AG09309 (cell line): ENCODE results near the gene MUC12.
"Not testable (repeated sequence)": the region's sequence is repeated elsewhere in the genome, so short reads cannot be mapped to it uniquely, and the experiment has no call there.

Source experiments
- DNase-seq: peaks from one replicate; pipeline ENCODE4 v3.0.0-alpha.2; 2010; ENCODE audit warnings: low read depth
- H3K4me3 ChIP-seq: 2 replicates; pipeline ENCODE4 v1.5.1; 2011; ENCODE audit warnings: mild to moderate bottlenecking, low read depth, low read length, moderate library complexity; ENCODE audit not compliant: control insufficient read depth
- TF ChIP-seq, protein P1 (sequence below): IDR thresholded peaks from 2 replicates; pipeline ENCODE4 v1.5.1; 2011; ENCODE audit warnings: mild to moderate bottlenecking, low read depth, low read length, inconsistent platforms; ENCODE audit not compliant: insufficient read depth, control insufficient read depth; ENCODE audit errors: missing control alignments

Gene MUC12, protein sequence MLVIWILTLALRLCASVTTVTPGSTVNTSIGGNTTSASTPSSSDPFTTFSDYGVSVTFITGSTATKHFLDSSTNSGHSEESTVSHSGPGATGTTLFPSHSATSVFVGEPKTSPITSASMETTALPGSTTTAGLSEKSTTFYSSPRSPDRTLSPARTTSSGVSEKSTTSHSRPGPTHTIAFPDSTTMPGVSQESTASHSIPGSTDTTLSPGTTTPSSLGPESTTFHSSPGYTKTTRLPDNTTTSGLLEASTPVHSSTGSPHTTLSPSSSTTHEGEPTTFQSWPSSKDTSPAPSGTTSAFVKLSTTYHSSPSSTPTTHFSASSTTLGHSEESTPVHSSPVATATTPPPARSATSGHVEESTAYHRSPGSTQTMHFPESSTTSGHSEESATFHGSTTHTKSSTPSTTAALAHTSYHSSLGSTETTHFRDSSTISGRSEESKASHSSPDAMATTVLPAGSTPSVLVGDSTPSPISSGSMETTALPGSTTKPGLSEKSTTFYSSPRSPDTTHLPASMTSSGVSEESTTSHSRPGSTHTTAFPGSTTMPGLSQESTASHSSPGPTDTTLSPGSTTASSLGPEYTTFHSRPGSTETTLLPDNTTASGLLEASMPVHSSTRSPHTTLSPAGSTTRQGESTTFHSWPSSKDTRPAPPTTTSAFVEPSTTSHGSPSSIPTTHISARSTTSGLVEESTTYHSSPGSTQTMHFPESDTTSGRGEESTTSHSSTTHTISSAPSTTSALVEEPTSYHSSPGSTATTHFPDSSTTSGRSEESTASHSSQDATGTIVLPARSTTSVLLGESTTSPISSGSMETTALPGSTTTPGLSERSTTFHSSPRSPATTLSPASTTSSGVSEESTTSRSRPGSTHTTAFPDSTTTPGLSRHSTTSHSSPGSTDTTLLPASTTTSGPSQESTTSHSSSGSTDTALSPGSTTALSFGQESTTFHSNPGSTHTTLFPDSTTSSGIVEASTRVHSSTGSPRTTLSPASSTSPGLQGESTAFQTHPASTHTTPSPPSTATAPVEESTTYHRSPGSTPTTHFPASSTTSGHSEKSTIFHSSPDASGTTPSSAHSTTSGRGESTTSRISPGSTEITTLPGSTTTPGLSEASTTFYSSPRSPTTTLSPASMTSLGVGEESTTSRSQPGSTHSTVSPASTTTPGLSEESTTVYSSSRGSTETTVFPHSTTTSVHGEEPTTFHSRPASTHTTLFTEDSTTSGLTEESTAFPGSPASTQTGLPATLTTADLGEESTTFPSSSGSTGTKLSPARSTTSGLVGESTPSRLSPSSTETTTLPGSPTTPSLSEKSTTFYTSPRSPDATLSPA (N-terminal part only)

DNA sequence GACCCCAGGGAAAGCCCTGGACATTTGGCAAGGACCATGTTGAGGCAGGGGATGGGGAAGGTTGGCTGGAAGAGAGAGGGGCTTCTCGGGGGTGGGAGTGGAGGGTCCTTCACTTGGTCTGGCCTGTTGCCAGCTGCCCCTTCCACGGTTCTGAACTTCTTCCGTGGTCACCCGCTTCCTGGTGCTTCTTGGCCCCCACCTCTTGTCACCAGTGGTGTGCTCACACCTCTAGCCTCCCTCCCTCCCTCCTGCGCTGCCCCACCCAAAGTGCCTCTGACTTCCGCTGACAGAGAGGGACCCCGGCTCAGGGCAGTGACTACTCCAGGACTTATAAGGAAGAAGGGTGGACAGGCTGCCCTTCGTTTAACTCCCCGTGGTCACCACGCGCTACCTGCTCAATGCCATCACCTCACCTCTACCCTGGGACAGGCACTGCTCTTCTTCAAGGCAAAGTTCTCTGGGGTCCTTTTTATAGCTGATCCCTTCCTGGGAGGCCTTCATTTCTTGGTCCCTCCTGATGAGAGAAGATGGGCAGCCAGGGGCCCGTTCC is at the start of gene MUC12:
Gene MUC12, plus strand, starts transcription at position 500 of the 550 bp plus-strand sequence. CDS start 58 bp downstream, outside the sequence.
- TF ChIP-seq, protein P1, sequence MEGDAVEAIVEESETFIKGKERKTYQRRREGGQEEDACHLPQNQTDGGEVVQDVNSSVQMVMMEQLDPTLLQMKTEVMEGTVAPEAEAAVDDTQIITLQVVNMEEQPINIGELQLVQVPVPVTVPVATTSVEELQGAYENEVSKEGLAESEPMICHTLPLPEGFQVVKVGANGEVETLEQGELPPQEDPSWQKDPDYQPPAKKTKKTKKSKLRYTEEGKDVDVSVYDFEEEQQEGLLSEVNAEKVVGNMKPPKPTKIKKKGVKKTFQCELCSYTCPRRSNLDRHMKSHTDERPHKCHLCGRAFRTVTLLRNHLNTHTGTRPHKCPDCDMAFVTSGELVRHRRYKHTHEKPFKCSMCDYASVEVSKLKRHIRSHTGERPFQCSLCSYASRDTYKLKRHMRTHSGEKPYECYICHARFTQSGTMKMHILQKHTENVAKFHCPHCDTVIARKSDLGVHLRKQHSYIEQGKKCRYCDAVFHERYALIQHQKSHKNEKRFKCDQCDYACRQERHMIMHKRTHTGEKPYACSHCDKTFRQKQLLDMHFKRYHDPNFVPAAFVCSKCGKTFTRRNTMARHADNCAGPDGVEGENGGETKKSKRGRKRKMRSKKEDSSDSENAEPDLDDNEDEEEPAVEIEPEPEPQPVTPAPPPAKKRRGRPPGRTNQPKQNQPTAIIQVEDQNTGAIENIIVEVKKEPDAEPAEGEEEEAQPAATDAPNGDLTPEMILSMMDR: no peak
- no peak within 1 kb of the TSS for H3K4me3 ChIP-seq
- no peak for DNase-seq

DNA sequence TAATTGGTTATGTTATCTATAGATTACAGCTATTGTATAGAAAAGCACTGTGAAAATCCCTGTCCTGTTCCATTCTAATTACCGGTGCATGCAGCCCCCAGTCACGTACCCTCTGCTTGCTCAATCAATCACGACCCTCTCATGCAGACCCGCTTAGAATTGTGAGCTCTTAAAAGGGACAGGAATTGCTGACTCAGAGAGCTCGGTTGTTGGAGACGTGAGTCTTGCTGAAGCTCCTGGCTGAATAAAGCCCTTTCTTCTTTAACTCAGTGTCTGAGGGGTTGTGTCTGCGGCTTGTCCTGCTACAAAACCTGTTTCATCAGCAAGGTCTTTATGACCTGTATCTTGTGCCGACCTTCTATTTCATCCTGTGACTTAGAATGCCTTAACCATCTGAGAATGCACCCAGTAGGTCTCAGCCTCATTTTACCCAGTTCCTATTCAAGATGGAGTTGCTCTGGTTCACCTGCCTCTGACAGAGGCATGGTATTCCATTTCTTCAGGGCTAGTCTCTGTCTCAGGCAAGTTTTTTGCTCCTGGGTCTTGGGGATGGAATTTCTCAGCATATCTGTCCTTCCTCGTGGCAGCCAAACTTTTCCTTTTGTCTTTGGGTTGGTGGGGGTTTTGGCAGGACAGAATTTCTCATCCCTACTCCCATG is 49.5 kb upstream of the MUC12 start:
- DNase-seq: not testable (repeated sequence)

DNA sequence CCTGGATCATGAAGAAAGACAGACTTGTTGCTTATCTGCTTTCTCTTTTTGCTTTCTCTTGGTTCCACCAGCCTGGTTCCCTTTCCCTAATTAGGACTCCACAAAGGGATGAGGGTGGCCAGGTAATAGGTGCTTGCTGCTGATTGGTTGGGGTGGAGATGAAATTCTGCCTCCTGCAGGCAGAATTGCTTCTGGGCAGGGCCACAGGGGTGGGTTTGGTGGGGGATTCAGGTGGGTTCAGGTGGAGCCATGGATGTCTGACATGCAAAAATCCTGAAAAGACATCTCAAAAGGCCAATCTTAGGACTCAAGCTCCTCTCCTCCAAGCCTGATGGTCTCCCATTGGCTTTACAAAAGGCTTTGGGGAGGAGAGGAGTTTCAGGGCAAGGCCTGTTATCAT is 48.3 kb upstream of the MUC12 start:
- no peak overlapping the region for H3K4me3 ChIP-seq
- TF ChIP-seq, protein P1: no peak
- no peak for DNase-seq

More for the DNA sequence above, 49.5 kb upstream of the MUC12 start:
- not testable (repeated sequence) for H3K4me3 ChIP-seq

DNA sequence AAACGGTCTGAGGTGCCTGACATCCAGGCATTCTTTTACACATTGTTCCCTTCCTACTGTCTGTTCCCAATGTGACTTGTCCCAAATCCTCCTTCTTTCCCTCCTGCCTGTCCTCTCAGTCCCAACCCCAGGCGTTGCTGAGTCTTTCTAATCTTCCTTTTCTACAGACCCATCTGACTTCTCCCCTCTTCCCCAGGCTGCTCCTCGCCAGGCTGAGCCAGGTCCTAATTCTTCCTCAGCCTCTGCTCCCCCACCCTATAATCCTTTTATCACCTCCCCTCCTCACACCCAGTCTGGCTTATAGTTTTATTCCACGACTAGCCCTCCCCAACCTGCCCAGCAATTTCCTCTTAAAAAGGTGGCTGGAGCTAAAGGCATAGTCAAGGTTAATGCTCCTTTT is 45.7 kb upstream of the MUC12 start:
- DNase-seq, H3K4me3 ChIP-seq: not testable (repeated sequence)

DNA sequence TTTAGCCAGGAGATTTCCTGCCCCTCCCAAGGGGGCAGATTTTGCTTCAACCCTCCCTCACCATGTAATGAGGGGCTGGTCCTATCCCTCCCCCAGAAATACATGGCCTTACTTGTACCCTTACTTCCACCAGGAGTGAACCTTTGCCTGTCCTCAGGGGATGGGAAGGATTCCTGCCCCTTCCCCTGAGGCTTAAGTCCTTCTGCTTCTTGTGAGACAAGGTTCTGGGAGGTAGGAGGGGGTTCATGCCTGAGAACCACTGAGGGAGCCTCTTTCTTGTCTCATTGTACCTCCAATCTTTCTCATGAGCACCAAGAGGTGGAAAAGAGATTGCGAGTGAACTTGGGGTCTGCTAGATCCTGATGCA is 39.6 kb upstream of the MUC12 start:
- no peak overlapping the region for H3K4me3 ChIP-seq
- TF ChIP-seq, protein P1: no peak
- DNase-seq: no peak

DNA sequence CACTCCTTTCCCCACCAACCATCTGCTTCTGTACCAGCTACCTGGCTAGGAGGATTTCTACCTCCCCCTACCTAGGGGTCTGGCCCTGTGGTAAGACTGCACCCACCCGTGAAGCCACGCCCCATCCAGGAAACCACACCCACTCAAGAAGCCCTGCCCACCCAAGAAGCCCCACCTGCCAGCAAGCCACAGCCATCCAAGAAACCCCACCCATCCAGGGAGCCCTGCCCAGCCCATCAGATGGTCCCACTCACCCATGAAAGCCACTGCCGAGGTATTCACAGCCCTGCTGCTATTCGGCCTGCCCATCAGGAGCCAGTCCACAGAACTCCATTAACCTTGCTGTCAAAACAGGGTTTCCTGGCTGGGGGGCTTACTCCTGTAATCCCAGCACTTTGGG is 35.6 kb upstream of the MUC12 start:
- no peak for DNase-seq
- TF ChIP-seq, protein P1: no peak
- no peak overlapping the region for H3K4me3 ChIP-seq

DNA sequence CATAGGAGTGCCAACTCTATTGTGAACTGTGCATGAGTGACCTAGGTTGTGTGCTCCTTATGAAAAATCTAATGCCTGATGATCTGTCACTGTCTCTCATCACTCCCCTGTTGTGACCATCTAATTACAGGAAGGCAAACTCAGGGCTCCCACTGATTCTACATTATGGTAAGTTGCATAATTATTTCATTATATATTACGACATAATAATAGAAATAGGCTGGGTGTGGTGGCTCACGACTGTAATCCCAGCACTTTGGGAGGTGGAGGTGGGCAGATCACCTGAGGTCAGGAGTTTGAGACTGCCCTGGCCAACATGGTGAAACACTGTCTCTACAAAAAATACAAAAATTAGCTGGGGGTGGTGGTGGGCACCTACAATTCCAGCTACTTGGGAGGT is 34.0 kb upstream of the MUC12 start:
- DNase-seq, H3K4me3 ChIP-seq: not testable (repeated sequence)

DNA sequence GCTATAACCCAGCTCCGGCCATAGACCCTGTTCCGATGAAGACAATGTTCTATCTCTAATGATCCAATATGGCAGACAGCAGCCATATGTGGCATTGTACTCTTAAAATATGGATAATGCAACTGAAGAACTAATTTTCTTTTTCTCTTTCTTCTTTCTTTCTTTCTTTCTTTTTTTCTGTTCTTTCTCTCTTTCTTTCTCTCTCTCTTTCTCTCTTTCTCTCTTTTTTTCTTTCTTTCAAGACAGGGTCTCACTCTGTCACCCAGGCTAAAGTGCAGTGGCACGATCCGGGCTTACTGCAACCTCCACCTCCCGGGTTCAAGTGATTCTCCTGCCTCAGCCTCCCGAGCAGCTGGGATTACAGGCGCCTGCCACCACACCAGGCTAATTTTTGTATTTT is 33.2 kb upstream of the MUC12 start:
- not testable (repeated sequence) for H3K4me3 ChIP-seq, DNase-seq
